ENCODE data around the gene CMC2.
A peak's percentile ranks its signal among the peaks of the same experiment; 100 is the strongest.

CMC2 gene

DNA sequence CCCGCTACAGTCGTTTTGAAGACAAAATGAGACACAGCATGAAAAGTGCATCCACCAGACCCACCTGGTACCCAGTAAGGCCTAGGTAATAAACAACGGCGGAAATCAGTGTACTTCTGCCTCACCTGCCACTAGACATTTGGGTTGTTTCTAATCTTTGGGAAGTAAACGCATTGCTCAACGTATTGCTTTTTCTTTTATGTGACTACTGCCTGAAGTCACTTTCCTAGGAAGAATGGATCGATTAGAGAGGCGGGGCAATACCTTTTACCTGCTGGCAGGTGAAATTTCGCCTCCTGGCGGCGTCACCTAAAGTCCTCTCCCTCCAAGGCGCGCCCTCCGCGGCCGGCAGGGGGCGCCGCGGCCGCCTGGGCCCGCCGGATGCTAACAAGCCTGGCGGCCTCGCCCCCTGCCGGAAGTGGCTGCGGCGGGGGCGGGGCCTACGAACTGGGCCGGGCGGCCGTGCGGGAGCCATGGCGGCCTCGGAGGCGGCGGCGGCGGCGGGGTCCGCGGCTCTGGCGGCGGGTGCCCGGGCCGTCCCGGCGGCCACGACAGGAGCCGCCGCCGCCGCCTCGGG lies 28.8 kb upstream of the CMC2 start, which contains the start of gene ATMIN:
Gene ATMIN (plus strand): TSS at position 445 of the 577 bp plus-strand sequence. CDS start 29 bp downstream, at position 474.
- DNase-seq (ENCODE audit: insufficient read length, low spot score), result peak; percentile 95
- TF ChIP-seq SPI1 (IDR thresholded peaks at IDR 0.05; ENCODE audit: low read depth, low read length), result no peak
- peak; percentile 48; the same call in 1 of the 2 replicates for TF ChIP-seq TAF1 (IDR thresholded peaks at IDR 0.05; ENCODE audit: low read depth, low read length)
- TF ChIP-seq PAX5 (IDR thresholded peaks at IDR 0.05; ENCODE audit: insufficient read depth, low read length, severe bottlenecking), result peak; percentile 13
- FAIRE-seq, result peak; percentile 90

DNA sequence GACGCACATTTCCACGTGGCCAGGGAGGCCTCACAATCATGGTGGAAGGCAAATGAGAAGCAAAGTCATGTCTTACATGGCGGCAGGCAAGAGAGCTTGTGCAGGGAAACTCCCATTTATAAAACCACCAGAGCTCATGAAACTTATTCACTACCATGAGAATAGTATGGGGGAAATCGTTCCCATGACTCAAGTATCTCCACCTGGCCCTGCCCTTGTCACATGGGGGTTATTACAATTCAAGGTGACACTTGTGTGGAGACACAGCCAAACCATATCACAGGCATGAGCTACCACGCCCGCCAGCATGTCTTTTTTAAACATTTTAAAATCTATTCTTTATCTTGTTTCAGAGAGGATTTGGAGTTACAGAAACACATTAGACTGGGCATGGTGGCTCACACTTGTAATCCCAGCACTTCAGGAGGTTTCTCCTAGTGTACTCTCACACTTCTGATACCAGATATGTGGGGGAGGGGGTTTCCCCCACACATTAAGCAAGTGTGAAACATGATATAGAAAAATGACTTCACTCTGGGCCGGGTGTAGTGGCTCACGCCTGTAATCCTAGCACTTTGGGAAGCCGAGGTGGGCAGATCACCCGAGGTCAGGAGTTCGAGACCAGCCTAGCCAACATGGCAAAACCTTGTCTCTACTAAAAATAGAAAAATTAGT lies 23.4 kb upstream of the CMC2 start:
- no peak for FAIRE-seq
- no peak for DNase-seq (ENCODE audit: insufficient read length, low spot score)
- no peak for TF ChIP-seq POLR2AphosphoS5 (IDR thresholded peaks at IDR 0.05; ENCODE audit: low read depth, low read length)

DNA sequence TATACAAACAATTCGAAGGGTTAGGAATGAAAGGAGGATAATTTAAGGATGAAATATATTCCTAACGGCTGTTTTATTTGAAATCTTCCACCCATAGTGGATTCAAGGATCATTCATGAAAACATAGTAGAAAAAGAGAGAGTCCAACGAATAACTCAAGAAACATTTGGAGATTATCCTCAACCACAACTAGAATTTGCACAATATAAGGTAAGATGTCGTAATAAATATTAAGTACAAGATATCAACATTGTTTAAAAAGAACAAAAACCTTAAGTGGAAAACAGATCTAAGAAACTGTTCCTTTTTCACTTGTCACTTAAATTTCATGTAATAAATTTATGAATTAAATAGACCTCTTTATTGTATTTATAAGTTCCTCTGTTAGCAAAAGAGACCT lies 19.7 kb upstream of the CMC2 start:
- DNase-seq (ENCODE audit: insufficient read length, low spot score) (no peak), FAIRE-seq (no peak)
- no peak for TF ChIP-seq TAF1 (IDR thresholded peaks at IDR 0.05; ENCODE audit: low read depth, low read length)
- TF ChIP-seq POLR2AphosphoS5 (IDR thresholded peaks at IDR 0.05; ENCODE audit: low read depth, low read length), result no peak
- TF ChIP-seq POU2F2 (IDR thresholded peaks at IDR 0.05; ENCODE audit: low read depth, low read length), result no peak
- no peak for TF ChIP-seq SPI1 (IDR thresholded peaks at IDR 0.05; ENCODE audit: low read depth, low read length)
- TF ChIP-seq PAX5 (IDR thresholded peaks at IDR 0.05; ENCODE audit: insufficient read depth, low read length, severe bottlenecking), result no peak
- TF ChIP-seq POLR2A (IDR thresholded peaks at IDR 0.05; ENCODE audit: low read depth, low read length), result no peak

- FAIRE-seq (no peak), DNase-seq (ENCODE audit: insufficient read length, low spot score) (no peak)
- TF ChIP-seq PAX5 (IDR thresholded peaks at IDR 0.05; ENCODE audit: insufficient read depth, low read length, severe bottlenecking) (no peak), SPI1 (IDR thresholded peaks at IDR 0.05; ENCODE audit: low read depth, low read length) (no peak), POLR2A (IDR thresholded peaks at IDR 0.05; ENCODE audit: low read depth, low read length) (no peak), POU2F2 (IDR thresholded peaks at IDR 0.05; ENCODE audit: low read depth, low read length) (no peak), TAF1 (IDR thresholded peaks at IDR 0.05; ENCODE audit: low read depth, low read length) (no peak), POLR2AphosphoS5 (IDR thresholded peaks at IDR 0.05; ENCODE audit: low read depth, low read length) (no peak)
These were observed 11.8 kb upstream of the CMC2 start for GRCh38 chr16:81018496-81018895.

GRCh38 chr16:81014672-81015071 lies 8.0 kb upstream of the CMC2 start:
- TF ChIP-seq POLR2AphosphoS5 (IDR thresholded peaks at IDR 0.05; ENCODE audit: low read depth, low read length) (no peak), SPI1 (IDR thresholded peaks at IDR 0.05; ENCODE audit: low read depth, low read length) (no peak), TAF1 (IDR thresholded peaks at IDR 0.05; ENCODE audit: low read depth, low read length) (no peak), PAX5 (IDR thresholded peaks at IDR 0.05; ENCODE audit: insufficient read depth, low read length, severe bottlenecking) (no peak), POLR2A (IDR thresholded peaks at IDR 0.05; ENCODE audit: low read depth, low read length) (no peak)
- DNase-seq (ENCODE audit: insufficient read length, low spot score) (no peak), FAIRE-seq (no peak)

DNA sequence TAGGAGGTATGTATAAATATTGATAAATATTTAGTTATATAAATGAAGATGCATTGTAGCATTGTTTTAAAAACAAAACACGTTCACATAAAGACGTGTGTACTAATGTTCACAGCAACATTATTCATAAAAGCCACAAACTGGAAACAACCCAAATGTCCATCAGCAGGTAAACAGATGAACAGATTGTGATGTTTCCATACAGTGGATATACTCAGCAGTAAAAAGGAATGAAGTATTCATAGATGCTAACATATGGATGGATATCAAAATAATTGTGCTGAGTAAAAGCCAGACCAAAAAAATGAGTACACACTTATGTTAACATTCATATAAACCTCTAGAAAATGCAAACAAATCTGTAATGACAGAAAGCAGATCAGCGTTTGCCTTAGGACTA lies 6.3 kb upstream of the CMC2 start:
- FAIRE-seq, result no peak
- DNase-seq (ENCODE audit: insufficient read length, low spot score), result no peak
- no peak for TF ChIP-seq SPI1 (IDR thresholded peaks at IDR 0.05; ENCODE audit: low read depth, low read length)
- TF ChIP-seq PAX5 (IDR thresholded peaks at IDR 0.05; ENCODE audit: insufficient read depth, low read length, severe bottlenecking), result no peak
- TF ChIP-seq TAF1 (IDR thresholded peaks at IDR 0.05; ENCODE audit: low read depth, low read length), result no peak
- no peak for TF ChIP-seq POLR2AphosphoS5 (IDR thresholded peaks at IDR 0.05; ENCODE audit: low read depth, low read length)
- TF ChIP-seq POLR2A (IDR thresholded peaks at IDR 0.05; ENCODE audit: low read depth, low read length), result no peak
- no peak for TF ChIP-seq POU2F2 (IDR thresholded peaks at IDR 0.05; ENCODE audit: low read depth, low read length)

DNA sequence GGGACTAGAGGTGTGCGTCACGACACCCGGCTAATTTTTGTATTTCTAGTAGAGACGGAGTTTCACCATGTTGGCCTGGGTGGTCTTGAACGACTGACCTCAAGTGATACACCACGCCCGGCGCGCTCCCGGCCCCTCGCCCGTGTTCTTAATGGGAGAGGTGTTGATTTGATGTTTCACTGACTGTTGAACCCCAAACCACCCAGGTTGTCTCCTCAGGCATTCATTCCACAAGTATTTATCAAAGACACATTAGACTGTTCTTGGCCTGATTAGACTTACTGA lies 1.8 kb upstream of the CMC2 start:
- no peak for TF ChIP-seq SPI1 (IDR thresholded peaks at IDR 0.05; ENCODE audit: low read depth, low read length)
- no peak for TF ChIP-seq POU2F2 (IDR thresholded peaks at IDR 0.05; ENCODE audit: low read depth, low read length)
- no peak for TF ChIP-seq PAX5 (IDR thresholded peaks at IDR 0.05; ENCODE audit: insufficient read depth, low read length, severe bottlenecking)
- TF ChIP-seq TAF1 (IDR thresholded peaks at IDR 0.05; ENCODE audit: low read depth, low read length), result no peak
- no peak for TF ChIP-seq POLR2AphosphoS5 (IDR thresholded peaks at IDR 0.05; ENCODE audit: low read depth, low read length)
- DNase-seq (ENCODE audit: insufficient read length, low spot score), result no peak
- FAIRE-seq, result no peak

GRCh38 chr16:81006211-81006812 lies 373 bp downstream of the CMC2 start:
- FAIRE-seq, result peak; percentile 16
- peak; percentile 61 for TF ChIP-seq POLR2A (IDR thresholded peaks at IDR 0.05; ENCODE audit: low read depth, low read length)
- TF ChIP-seq PAX5 (IDR thresholded peaks at IDR 0.05; ENCODE audit: insufficient read depth, low read length, severe bottlenecking), result no peak
- no peak for TF ChIP-seq POU2F2 (IDR thresholded peaks at IDR 0.05; ENCODE audit: low read depth, low read length)
- no peak for TF ChIP-seq SPI1 (IDR thresholded peaks at IDR 0.05; ENCODE audit: low read depth, low read length)
- TF ChIP-seq POLR2AphosphoS5 (IDR thresholded peaks at IDR 0.05; ENCODE audit: low read depth, low read length), result peak; percentile 47; the same call in 1 of the 2 replicates
- TF ChIP-seq TAF1 (IDR thresholded peaks at IDR 0.05; ENCODE audit: low read depth, low read length), result no peak; the same call in 1 of the 2 replicates
- DNase-seq (ENCODE audit: insufficient read length, low spot score), result peak; percentile 29

GRCh38 chr16:81005610-81006161 lies 999 bp downstream of the CMC2 start:
- DNase-seq (ENCODE audit: insufficient read length, low spot score) (no peak), FAIRE-seq (no peak)
- TF ChIP-seq POLR2AphosphoS5 (IDR thresholded peaks at IDR 0.05; ENCODE audit: low read depth, low read length) (no peak), SPI1 (IDR thresholded peaks at IDR 0.05; ENCODE audit: low read depth, low read length) (no peak), POLR2A (IDR thresholded peaks at IDR 0.05; ENCODE audit: low read depth, low read length) (no peak), PAX5 (IDR thresholded peaks at IDR 0.05; ENCODE audit: insufficient read depth, low read length, severe bottlenecking) (no peak), TAF1 (IDR thresholded peaks at IDR 0.05; ENCODE audit: low read depth, low read length) (no peak), POU2F2 (IDR thresholded peaks at IDR 0.05; ENCODE audit: low read depth, low read length) (no peak)

All from GM12891 (cell line).